SJCRH30 (cell line): ENCODE results near the gene SLCO3A1. TPM values are rescaled to one million over a fixed set of nuclear protein-coding genes. Genes with fewer than 3 reads are reported as not detected.
"Not testable (repeated sequence)": the region's sequence is repeated elsewhere in the genome, so short reads cannot be mapped to it uniquely, and the experiment has no call there.

Source experiments
- DNase-seq, 2 experiments: peaks; one replicate each; pipeline ENCODE4 v3.0.0-alpha.2; 2015 to 2020
- H3K27ac ChIP-seq: fragments of 250-450 bp; sonication (Bioruptor Pico); 2 replicates; pipeline ENCODE4 v1.5.1; 2020; ENCODE audit warnings: mild to moderate bottlenecking, moderate library complexity
- H3K27me3 ChIP-seq: fragments of 250-450 bp; sonication (Bioruptor Pico); 2 replicates; pipeline ENCODE4 v1.5.1; 2020; ENCODE audit warnings: mild to moderate bottlenecking, moderate library complexity
- H3K36me3 ChIP-seq: fragments of 250-450 bp; sonication (Bioruptor Pico); 2 replicates; pipeline ENCODE4 v1.5.1; 2020; ENCODE audit warnings: mild to moderate bottlenecking, moderate library complexity
- H3K4me1 ChIP-seq: fragments of 250-450 bp; sonication (Bioruptor Pico); 2 replicates; pipeline ENCODE4 v1.5.1; 2020; ENCODE audit warnings: mild to moderate bottlenecking, moderate library complexity
- H3K4me3 ChIP-seq: fragments of 250-450 bp; sonication (Bioruptor Pico); 2 replicates; pipeline ENCODE4 v1.5.1; 2020; ENCODE audit warnings: mild to moderate bottlenecking, moderate library complexity
- H3K9me3 ChIP-seq: fragments of 250-450 bp; sonication (Bioruptor Pico); replicated peaks from 2 replicates; pipeline ENCODE4 v1.5.1; 2020; ENCODE audit warnings: mild to moderate bottlenecking, moderate library complexity
- total RNA-seq: library from RNA; depleted of rRNA; stranded (reverse); fragments of >200 nt; shearing (Covaris generic); gene quantifications from 2 replicates; pipeline ENCODE4 v1.2.3, GENCODE V29; 2014

SLCO3A1 gene
- total RNA-seq, 1 experiment from 2014 or later = 4.3 TPM

DNA sequence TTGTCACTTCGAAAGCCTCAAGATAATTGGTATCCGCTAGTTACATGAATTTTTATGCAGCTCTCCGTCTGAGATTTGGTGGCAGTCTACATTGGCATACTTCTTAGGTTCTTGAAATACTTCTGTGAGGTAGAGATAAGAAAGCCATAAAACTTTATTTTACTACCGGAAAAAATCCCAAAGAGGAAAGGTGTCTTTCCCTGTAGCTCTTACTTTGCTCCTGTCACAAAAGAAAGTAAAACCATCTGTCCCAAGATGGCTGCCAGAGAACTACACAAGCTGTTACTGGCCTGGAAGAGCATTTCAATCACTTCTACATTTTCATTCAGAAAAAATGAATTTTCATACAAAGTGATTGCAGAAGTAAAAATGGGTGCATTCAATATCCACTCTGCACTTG is 325.4 kb downstream of the SLCO3A1 start:
- no peaks in the 10 kb centered on the region for H3K9me3 ChIP-seq
- no peak overlapping the region for H3K4me3 ChIP-seq
- no peak for DNase-seq
- no peak overlapping the region for H3K27ac ChIP-seq
- no peaks in the 10 kb centered on the region for H3K36me3 ChIP-seq
- 0 out of 2 replicates have a peak, but pooled peaks cover 2% of the 10 kb centered on the region for H3K4me1 ChIP-seq
- no peaks in the 10 kb centered on the region for H3K27me3 ChIP-seq

DNA sequence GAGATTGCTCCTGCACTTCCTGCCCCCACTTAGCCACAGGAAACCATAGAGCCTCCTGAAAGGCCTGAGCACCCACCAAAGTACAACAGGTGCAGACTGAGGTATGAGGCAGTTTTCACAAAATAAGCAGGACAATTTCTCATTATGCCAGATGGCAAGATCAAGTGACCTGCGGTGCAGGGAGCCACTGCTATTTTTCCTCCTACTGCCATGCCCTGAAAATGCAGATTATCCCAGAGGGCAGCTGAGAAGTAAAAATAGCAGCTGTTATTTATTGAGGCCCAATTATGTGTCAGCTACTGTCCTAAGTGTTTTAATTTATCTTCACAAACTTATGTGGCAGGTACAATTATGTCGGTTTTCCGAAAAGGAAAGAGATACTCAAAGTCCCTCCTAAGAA is 330.6 kb downstream of the SLCO3A1 start:
- H3K9me3 ChIP-seq = no peaks in the 10 kb centered on the region
- peaks cover 8% of the 10 kb centered on the region; the same call in 1 of the 2 replicates for H3K4me1 ChIP-seq
- no peak overlapping the region for H3K27ac ChIP-seq
- peak in 1 of 2 experiments; percentile 38 for DNase-seq
- H3K4me3 ChIP-seq = no peak overlapping the region
- no peaks in the 10 kb centered on the region for H3K27me3 ChIP-seq
- no peaks in the 10 kb centered on the region for H3K36me3 ChIP-seq

DNA sequence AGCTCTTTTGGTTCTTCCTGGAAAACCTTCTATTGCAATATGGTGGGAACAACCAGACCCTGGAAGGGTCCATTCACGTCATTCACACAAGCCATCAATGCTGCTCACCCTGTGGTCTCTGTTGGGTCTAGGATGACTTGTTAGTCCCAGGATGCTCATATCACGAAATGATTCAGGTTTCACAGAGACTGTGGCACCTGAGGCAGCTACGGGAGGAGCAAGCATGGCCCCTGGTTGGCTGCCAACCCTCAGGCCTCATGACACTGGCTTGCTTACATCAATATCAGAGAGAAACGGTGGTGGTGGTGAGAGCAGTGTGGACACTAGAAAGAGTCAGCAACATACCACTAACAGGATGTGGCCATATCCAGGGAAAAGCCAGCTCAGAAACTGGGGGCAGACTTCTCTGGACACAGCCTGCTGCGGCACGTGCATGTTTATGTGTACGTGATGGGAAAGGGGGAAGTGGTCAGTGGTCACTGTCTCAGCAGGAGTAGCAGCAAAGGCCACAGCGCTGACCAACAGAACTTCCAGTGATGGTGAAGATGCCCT is 331.2 kb downstream of the SLCO3A1 start:
- peaks cover 8% of the 10 kb centered on the region; the same call in 1 of the 2 replicates for H3K4me1 ChIP-seq
- no peak overlapping the region for H3K4me3 ChIP-seq
- no peaks in the 10 kb centered on the region for H3K36me3 ChIP-seq
- H3K9me3 ChIP-seq = no peaks in the 10 kb centered on the region
- H3K27ac ChIP-seq = no peak overlapping the region
- H3K27me3 ChIP-seq = no peaks in the 10 kb centered on the region
- no peak for DNase-seq

DNA sequence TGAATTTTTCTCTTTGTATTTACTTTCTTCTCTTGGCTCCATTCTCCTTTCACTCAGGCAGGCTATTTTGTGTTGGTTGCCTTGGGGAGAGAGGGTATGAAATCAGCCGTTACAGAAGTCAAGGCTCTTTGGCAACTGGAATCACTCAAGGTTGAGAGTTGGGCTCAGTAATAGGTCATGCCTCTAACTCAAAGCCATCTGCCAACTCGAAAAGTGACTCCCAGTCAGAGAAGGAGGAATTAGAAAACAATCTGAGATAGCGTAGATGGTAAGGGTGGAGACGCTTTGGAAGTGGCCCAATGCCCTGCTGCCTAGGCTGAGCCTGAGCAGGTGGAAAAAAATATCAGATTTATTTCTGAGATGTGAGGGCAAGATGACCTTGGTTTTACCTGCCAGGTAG is 334.5 kb downstream of the SLCO3A1 start:
- DNase-seq = no peak
- peaks cover 8% of the 10 kb centered on the region; the same call in 1 of the 2 replicates for H3K4me1 ChIP-seq
- no peak overlapping the region for H3K27ac ChIP-seq
- peaks cover 9% of the 10 kb centered on the region; the same call in 1 of the 2 replicates for H3K27me3 ChIP-seq
- H3K4me3 ChIP-seq = no peak overlapping the region
- no peaks in the 10 kb centered on the region for H3K36me3 ChIP-seq
- H3K9me3 ChIP-seq = no peaks in the 10 kb centered on the region

DNA sequence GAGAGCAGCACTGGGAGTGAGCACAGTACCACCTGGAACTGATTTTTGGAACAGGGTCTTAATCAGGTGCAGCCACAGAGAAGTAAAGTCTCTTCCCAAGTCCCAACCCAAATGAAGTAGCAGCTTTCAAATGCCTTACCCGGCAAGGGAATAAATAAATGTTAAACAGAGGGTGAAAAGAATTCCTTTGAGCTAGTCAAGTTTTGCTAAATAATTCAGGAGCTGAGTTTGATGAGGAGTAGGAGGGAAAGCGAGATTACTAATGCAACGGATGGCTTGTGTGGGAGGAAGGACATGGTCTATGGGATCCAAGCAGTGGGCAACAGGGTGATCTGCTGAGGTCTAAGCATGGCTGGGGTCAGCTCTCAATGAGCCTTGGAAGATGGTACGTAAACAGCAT is 335.7 kb downstream of the SLCO3A1 start:
- Histone ChIP-seq H3K27ac (no peak overlapping the region), H3K4me1 (peaks cover 4% of the 10 kb centered on the region; the same call in 1 of the 2 replicates), H3K9me3 (no peaks in the 10 kb centered on the region), H3K4me3 (no peak overlapping the region), H3K36me3 (no peaks in the 10 kb centered on the region), H3K27me3 (peaks cover 9% of the 10 kb centered on the region; the same call in 1 of the 2 replicates)
- DNase-seq = no peak

DNA sequence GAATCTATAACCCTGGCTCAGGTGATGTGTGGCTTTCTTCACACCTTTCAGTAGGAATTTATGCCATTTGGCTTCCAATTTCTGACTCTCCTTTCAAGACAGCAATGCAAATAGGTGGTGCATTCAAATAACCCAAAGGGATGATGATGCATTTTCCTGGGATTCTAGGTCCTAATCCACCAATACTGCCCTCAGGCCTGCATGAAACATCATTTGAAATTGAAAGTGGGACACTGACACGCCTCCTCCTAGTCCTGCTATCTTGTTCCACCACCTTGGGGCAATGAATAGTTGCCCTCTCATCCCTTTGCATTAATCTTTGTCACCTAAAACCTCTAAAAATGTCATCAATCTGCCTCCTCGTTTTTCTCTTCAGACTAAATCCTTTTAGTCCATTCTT is 341.7 kb downstream of the SLCO3A1 start:
- H3K27ac ChIP-seq = no peak overlapping the region
- DNase-seq = no peak
- peaks cover 6% of the 10 kb centered on the region; the same call in 1 of the 2 replicates for H3K27me3 ChIP-seq
- H3K9me3 ChIP-seq = no peaks in the 10 kb centered on the region
- no peaks in the 10 kb centered on the region for H3K36me3 ChIP-seq
- peaks cover 13% of the 10 kb centered on the region for H3K4me1 ChIP-seq
- no peak overlapping the region for H3K4me3 ChIP-seq

DNA sequence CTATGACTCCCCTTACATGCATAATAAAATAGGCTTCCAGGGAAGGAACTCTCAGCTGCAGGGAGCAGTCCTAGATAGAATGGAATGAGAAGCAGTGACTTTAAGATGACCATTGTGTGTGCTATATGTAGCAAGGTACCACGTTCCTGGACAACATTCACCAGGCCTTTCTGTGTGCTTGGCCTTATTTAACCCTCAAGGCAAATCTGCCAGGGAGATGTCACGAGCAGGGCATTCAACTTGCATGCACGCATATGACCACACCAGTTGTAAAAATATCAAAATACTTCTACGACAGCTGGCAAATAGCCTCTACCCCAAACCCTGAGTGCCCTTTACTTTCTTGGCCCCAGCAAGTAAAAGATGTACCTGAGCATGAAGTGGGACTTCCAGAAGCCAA is 342.8 kb downstream of the SLCO3A1 start:
- Histone ChIP-seq H3K9me3 (no peaks in the 10 kb centered on the region), H3K4me3 (no peak overlapping the region), H3K36me3 (no peaks in the 10 kb centered on the region), H3K27me3 (peaks cover 5% of the 10 kb centered on the region; the same call in 1 of the 2 replicates), H3K4me1 (peaks cover 13% of the 10 kb centered on the region), H3K27ac (no peak overlapping the region)
- DNase-seq = no peak

DNA sequence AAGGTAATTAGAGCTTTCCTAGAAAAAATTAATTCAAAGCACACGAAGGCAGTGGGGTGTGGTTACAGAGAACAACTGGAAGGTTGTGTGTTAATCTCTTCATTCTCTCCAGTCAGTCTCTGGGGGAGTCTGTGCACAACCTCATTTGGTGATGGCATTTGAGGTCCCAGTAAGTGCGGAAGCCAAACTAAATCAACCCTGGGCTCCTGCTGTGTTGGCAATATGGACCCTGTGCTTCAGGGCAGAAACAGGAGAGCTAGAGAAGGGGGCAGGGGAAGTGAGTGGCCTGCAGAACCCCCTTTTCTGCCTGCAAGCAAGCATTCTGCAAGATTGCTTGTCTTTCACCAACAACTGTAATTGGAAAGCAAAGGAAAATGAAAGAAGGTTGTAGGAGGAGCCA is 344.2 kb downstream of the SLCO3A1 start:
- Histone ChIP-seq H3K4me1 (peaks cover 13% of the 10 kb centered on the region), H3K36me3 (no peaks in the 10 kb centered on the region), H3K9me3 (no peaks in the 10 kb centered on the region), H3K27ac (no peak overlapping the region), H3K4me3 (no peak overlapping the region), H3K27me3 (no peaks in the 10 kb centered on the region)
- peak; percentile 65 to 81 for DNase-seq

DNA sequence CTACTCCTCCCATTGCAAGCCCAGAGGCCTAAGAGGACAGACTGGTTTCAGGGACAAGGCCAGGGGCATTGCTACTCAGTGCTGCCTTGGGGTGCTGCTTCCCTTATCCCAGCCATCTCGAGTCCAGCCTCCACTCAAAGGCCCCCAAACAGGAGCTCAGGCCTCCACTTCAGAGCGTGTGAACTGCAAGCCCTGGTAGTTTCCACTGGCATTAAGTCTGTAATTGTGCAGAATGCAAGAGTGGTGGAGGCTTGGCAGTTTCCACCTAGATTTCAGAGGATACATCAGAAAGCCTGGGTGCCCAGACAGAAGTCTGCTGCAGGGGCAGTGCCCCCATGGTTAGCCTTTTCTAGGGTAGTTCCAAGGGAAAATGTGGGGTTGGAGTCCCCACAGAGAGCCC is 347.4 kb downstream of the SLCO3A1 start:
- Histone ChIP-seq H3K36me3 (no peaks in the 10 kb centered on the region), H3K9me3 (no peaks in the 10 kb centered on the region), H3K4me3 (no peak overlapping the region), H3K27ac (no peak overlapping the region), H3K27me3 (no peaks in the 10 kb centered on the region; the same call in 1 of the 2 replicates), H3K4me1 (peaks cover 13% of the 10 kb centered on the region)
- DNase-seq = no peak

DNA sequence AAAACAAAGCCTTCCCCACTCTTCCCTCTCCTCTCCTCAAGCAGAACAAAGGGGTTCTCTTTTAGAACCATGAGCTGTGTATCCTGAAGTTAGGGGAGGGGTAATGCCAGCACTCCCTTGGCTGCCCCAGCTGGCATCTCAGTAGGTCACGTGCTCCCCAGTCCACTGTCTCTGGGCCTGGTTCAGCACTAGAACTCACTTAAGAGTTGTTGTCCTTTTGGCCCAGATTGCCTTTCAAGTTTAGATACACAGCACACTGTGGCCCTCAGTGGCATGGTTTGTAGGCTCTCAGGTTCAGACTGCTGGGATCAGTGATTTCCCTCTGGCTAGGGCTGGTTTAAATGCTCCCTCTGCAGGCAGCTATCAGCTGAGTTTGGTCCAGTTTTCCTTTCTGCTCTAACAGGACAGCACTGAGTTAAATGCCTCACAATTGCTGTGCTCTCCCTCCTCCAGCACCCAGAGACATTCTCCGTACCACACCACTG is 351.8 kb downstream of the SLCO3A1 start:
- Histone ChIP-seq H3K27ac (no peak overlapping the region), H3K9me3 (no peaks in the 10 kb centered on the region), H3K4me3 (no peak overlapping the region), H3K36me3 (no peaks in the 10 kb centered on the region), H3K4me1 (no peaks in the 10 kb centered on the region), H3K27me3 (no peaks in the 10 kb centered on the region; the same call in 1 of the 2 replicates)
- no peak for DNase-seq

DNA sequence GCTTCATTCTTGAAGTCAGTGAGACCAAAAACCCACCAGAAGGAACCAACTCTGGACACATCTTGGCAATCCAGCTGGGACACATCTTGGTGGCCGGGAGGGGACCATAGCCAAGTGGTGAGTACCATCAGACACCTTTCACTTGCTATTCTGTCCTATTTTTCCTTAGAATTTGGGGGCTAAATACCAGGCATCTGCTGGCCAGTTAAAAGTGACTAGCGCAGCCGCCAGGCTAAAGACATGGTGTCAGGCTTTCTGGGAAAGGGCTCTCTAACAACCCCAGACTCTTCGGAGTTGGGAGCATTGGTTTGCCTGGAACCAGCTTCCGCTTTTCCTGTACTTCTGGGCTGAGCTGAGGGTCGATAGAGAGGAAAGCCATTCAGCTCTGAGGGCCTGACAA is 354.1 kb downstream of the SLCO3A1 start:
- H3K27me3 ChIP-seq, H3K27ac ChIP-seq, H3K4me3 ChIP-seq, H3K4me1 ChIP-seq, DNase-seq, H3K9me3 ChIP-seq, H3K36me3 ChIP-seq: not testable (repeated sequence)
